ENCODE results near the gene MEOX2. TPM values are rescaled to one million over a fixed set of nuclear protein-coding genes. Genes with fewer than 3 reads are reported as not detected.

MEOX2 gene
- polyA plus RNA-seq, 1 donor (not counting 4 experiments of a cell fraction or from before 2014, with no cell fraction given) = not detected

DNA sequence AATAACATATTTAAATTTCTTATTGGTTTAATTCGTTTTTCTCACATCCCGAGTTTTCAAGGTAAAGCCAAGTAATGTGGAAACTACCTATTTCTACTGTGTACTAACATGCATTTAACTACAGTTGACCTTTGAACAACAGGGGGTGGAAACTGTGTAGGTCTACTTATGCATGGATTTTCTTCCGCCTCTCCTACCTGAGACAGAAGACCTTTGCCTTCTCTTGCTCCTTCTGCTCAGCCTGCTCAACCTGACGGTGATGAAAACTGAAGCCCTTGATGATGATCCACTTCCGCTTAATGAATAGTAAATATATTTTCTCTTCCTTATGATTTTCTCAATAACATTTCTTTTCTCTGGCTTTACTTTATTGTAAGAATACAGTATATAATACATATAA, 18.5 kb downstream of the MEOX2 start:
- Histone ChIP-seq H3K4me3 (ENCODE audit: control insufficient read depth in 2 of 3, extremely low read depth in 1 of 3, insufficient read depth in 2 of 3, low read depth in 1 of 3, low read length in 3 of 3) (no peak overlapping the region), H3K36me3 (ENCODE audit: control insufficient read depth in 2 of 2, extremely low read depth in 1 of 2, insufficient read depth in 2 of 2, low read length in 2 of 2) (no peaks in the 10 kb centered on the region), H3K9me1 (ENCODE audit: control insufficient read depth, extremely low read depth, insufficient read depth, low read length) (no peaks in the 10 kb centered on the region), H3K79me2 (ENCODE audit: control insufficient read depth, insufficient read depth, low read length) (no peaks in the 10 kb centered on the region), H3K9ac (ENCODE audit: control insufficient read depth, extremely low read depth, insufficient read depth, low read length) (no peak overlapping the region), H3K27me3 (ENCODE audit: control insufficient read depth, extremely low read depth, insufficient read depth, low read length) (no peaks in the 10 kb centered on the region), H4K20me1 (ENCODE audit: control insufficient read depth, extremely low read depth, insufficient read depth, low read length) (no peaks in the 10 kb centered on the region), H3K9me3 (ENCODE audit: control insufficient read depth, low read depth, low read length) (no peaks in the 10 kb centered on the region), H2AFZ (ENCODE audit: control insufficient read depth, low read length) (no peak overlapping the region), H3K4me2 (ENCODE audit: control insufficient read depth, extremely low read depth, insufficient read depth, low read depth, low read length) (no peak overlapping the region), H3K4me1 (ENCODE audit: control insufficient read depth, extremely low read depth, insufficient read depth, low read length) (no peaks in the 10 kb centered on the region), H3K27ac (ENCODE audit: control insufficient read depth, insufficient read depth, low read length) (no peak overlapping the region)
- no peak for DNase-seq (ENCODE audit: low read depth, low spot score)
- TF ChIP-seq, protein P1, sequence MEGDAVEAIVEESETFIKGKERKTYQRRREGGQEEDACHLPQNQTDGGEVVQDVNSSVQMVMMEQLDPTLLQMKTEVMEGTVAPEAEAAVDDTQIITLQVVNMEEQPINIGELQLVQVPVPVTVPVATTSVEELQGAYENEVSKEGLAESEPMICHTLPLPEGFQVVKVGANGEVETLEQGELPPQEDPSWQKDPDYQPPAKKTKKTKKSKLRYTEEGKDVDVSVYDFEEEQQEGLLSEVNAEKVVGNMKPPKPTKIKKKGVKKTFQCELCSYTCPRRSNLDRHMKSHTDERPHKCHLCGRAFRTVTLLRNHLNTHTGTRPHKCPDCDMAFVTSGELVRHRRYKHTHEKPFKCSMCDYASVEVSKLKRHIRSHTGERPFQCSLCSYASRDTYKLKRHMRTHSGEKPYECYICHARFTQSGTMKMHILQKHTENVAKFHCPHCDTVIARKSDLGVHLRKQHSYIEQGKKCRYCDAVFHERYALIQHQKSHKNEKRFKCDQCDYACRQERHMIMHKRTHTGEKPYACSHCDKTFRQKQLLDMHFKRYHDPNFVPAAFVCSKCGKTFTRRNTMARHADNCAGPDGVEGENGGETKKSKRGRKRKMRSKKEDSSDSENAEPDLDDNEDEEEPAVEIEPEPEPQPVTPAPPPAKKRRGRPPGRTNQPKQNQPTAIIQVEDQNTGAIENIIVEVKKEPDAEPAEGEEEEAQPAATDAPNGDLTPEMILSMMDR (optimal IDR thresholded peaks at IDR 0.05 in 1 of 3, IDR thresholded peaks at IDR 0.05 in 1 of 3, conservative IDR thresholded peaks at IDR 0.05 in 1 of 3; ENCODE audit: extremely low read depth in 1 of 3, insufficient read depth in 2 of 3, low read length in 3 of 3) = no peak
- TF ChIP-seq EZH2 (IDR thresholded peaks at IDR 0.05; ENCODE audit: low read length) = no peak
- dilution Hi-C loops (cut with MboI; ENCODE audit: extremely low pct_ligation_motif_present, low sequenced_read_pairs) = no loop called here
- FAIRE-seq = no peak

DNA sequence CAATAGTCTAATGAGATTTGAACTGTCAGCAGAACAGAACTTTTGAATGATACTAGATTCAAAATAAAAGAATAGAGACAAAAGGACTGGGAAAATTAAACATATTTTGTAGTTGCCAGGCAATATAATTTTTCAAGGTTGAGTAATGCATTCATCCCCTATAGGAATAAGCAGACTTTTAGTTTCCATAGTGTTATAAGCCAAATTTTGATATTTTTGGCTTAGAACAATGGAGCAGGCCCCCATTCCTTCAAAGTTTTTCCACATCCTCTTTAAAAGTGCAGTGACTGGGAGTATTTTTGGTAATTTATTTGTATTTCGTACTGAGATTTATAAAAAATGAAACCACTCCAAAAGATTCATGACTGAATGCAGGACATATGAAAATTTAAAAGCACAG, 24.0 kb downstream of the MEOX2 start:
- dilution Hi-C loops (cut with MboI; ENCODE audit: extremely low pct_ligation_motif_present, low sequenced_read_pairs) = no loop called here
- H3K9me1 ChIP-seq (ENCODE audit: control insufficient read depth, extremely low read depth, insufficient read depth, low read length) = no peaks in the 10 kb centered on the region
- no peaks in the 10 kb centered on the region for H3K79me2 ChIP-seq (ENCODE audit: control insufficient read depth, insufficient read depth, low read length)
- no peaks in the 10 kb centered on the region for H3K4me1 ChIP-seq (ENCODE audit: control insufficient read depth, extremely low read depth, insufficient read depth, low read length)
- H3K4me3 ChIP-seq (ENCODE audit: control insufficient read depth in 2 of 3, extremely low read depth in 1 of 3, insufficient read depth in 2 of 3, low read depth in 1 of 3, low read length in 3 of 3) = no peak overlapping the region
- no peak for FAIRE-seq
- TF ChIP-seq, protein P1 (optimal IDR thresholded peaks at IDR 0.05 in 1 of 3, IDR thresholded peaks at IDR 0.05 in 1 of 3, conservative IDR thresholded peaks at IDR 0.05 in 1 of 3; ENCODE audit: extremely low read depth in 1 of 3, insufficient read depth in 2 of 3, low read length in 3 of 3) = no peak
- TF ChIP-seq EZH2 (IDR thresholded peaks at IDR 0.05; ENCODE audit: low read length) = no peak
- DNase-seq (ENCODE audit: low read depth, low spot score) = no peak
- H3K36me3 ChIP-seq (ENCODE audit: control insufficient read depth in 2 of 2, extremely low read depth in 1 of 2, insufficient read depth in 2 of 2, low read length in 2 of 2) = no peaks in the 10 kb centered on the region
- H3K9me3 ChIP-seq (ENCODE audit: control insufficient read depth, low read depth, low read length) = no peaks in the 10 kb centered on the region
- no peaks in the 10 kb centered on the region for H4K20me1 ChIP-seq (ENCODE audit: control insufficient read depth, extremely low read depth, insufficient read depth, low read length)
- no peak overlapping the region for H3K9ac ChIP-seq (ENCODE audit: control insufficient read depth, extremely low read depth, insufficient read depth, low read length)
- H3K4me2 ChIP-seq (ENCODE audit: control insufficient read depth, extremely low read depth, insufficient read depth, low read depth, low read length) = no peak overlapping the region
- no peak overlapping the region for H2AFZ ChIP-seq (ENCODE audit: control insufficient read depth, low read length)
- no peak overlapping the region for H3K27ac ChIP-seq (ENCODE audit: control insufficient read depth, insufficient read depth, low read length)
- H3K27me3 ChIP-seq (ENCODE audit: control insufficient read depth, extremely low read depth, insufficient read depth, low read length) = no peaks in the 10 kb centered on the region
